ENCODE measurements around the gene SLC25A21.

SLC25A21 gene

DNA sequence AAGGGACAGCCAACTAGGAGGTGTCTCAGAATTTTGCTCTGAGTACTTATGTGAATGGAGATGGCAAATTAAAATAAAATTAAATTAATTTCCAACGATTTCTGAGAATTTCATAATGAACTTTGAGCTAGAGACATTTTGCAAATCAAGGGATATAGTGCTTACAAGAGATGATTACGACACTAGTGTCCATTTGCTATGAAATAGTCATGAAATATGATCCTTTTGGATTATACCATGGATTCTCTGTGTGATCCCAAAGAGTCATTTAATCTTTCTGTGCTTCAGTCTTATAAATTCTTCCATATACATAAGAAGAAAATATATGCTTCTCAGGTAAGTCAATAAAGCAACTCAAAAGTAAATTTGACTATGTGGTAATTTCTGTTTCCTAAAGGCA is 240.6 kb downstream of the SLC25A21 start:
- no peak overlapping the region for H3K4me3 ChIP-seq (ENCODE audit: low read length in 2 of 2)
- no peak overlapping the region for H2BK15ac ChIP-seq (ENCODE audit: low read length)
- no peak overlapping the region for H2AK5ac ChIP-seq (ENCODE audit: low read depth, low read length)
- no peaks in the 10 kb centered on the region for H3K79me1 ChIP-seq (ENCODE audit: low read depth, low read length)
- H3K9me3 ChIP-seq (replicated peaks in 1 of 2; ENCODE audit: control insufficient read depth in 2 of 2, insufficient read depth in 1 of 2, low read depth in 1 of 2, low read length in 2 of 2): no peaks in the 10 kb centered on the region
- no peak overlapping the region for H2AFZ ChIP-seq (ENCODE audit: low read length)
- no peaks in the 10 kb centered on the region for H3K4me1 ChIP-seq (ENCODE audit: control insufficient read depth in 2 of 2, insufficient read depth in 1 of 2, low read depth in 1 of 2, low read length in 2 of 2)
- H3K36me3 ChIP-seq (replicated peaks in 1 of 2; ENCODE audit: control insufficient read depth in 2 of 2, insufficient read depth in 2 of 2, low read length in 2 of 2): no peaks in the 10 kb centered on the region
- no peak overlapping the region for H3K9ac ChIP-seq (ENCODE audit: low read depth, low read length, poor library complexity)
- no peak overlapping the region for H3K14ac ChIP-seq (ENCODE audit: low read length)
- WGBS, 2 donors (ENCODE audit: extremely low coverage in 2 of 2, insufficient read length in 2 of 2, insufficient replicate concordance in 1 of 2): no CpG with 5 or more reads among the region's 2 CpGs
- H4K91ac ChIP-seq (ENCODE audit: low read depth, low read length, poor library complexity): no peak overlapping the region
- no peak overlapping the region for H2BK5ac ChIP-seq (ENCODE audit: low read length)
- H2BK12ac ChIP-seq (ENCODE audit: low read length): no peak overlapping the region
- H4K8ac ChIP-seq (ENCODE audit: low read depth, low read length): no peak overlapping the region
- no peak for DNase-seq (ENCODE audit: low spot score)
- no peak overlapping the region for H3K27ac ChIP-seq (replicated peaks; ENCODE audit: low read length)
- H3K4ac ChIP-seq (ENCODE audit: low read length): no peak overlapping the region
- no peaks in the 10 kb centered on the region for H3K27me3 ChIP-seq (ENCODE audit: control insufficient read depth in 3 of 3, insufficient read depth in 3 of 3, low read depth in 1 of 3, low read length in 3 of 3)
- H2BK120ac ChIP-seq (ENCODE audit: low read depth, low read length): no peak overlapping the region
- H3K4me2 ChIP-seq (ENCODE audit: insufficient read depth, low read length, poor library complexity, severe bottlenecking): no peak overlapping the region
- H3K18ac ChIP-seq (ENCODE audit: low read length): no peak overlapping the region
- H3K23ac ChIP-seq (ENCODE audit: low read depth, low read length, poor library complexity): no peak overlapping the region

DNA sequence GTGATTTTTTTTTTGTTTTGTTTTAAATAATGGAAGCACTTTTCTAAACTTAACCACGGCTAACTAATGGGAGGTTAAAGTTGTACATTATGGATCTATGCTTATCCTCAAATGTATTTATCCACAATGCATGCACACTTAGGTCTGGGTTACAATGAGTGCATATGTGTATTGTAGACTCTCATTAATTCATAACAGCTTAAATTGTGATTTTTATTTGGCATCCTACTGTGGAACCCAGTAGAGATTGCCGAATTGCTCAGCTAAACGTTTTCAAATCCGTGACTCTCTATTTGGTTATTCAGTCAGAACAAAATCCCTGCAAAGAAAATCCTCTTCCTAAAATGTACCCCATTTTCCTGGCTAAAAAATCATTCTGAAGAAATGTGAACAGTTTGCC is 244.0 kb downstream of the SLC25A21 start:
- Histone ChIP-seq H3K9ac (ENCODE audit: low read depth, low read length, poor library complexity) (no peak overlapping the region), H3K4me1 (ENCODE audit: control insufficient read depth in 2 of 2, insufficient read depth in 1 of 2, low read depth in 1 of 2, low read length in 2 of 2) (no peaks in the 10 kb centered on the region), H3K36me3 (replicated peaks in 1 of 2; ENCODE audit: control insufficient read depth in 2 of 2, insufficient read depth in 2 of 2, low read length in 2 of 2) (no peaks in the 10 kb centered on the region), H3K27me3 (ENCODE audit: control insufficient read depth in 3 of 3, insufficient read depth in 3 of 3, low read depth in 1 of 3, low read length in 3 of 3) (no peaks in the 10 kb centered on the region), H3K14ac (ENCODE audit: low read length) (no peak overlapping the region), H3K23ac (ENCODE audit: low read depth, low read length, poor library complexity) (no peak overlapping the region), H2BK120ac (ENCODE audit: low read depth, low read length) (no peak overlapping the region), H2BK5ac (ENCODE audit: low read length) (no peak overlapping the region), H3K18ac (ENCODE audit: low read length) (no peak overlapping the region), H3K9me3 (replicated peaks in 1 of 2; ENCODE audit: control insufficient read depth in 2 of 2, insufficient read depth in 1 of 2, low read depth in 1 of 2, low read length in 2 of 2) (no peaks in the 10 kb centered on the region), H2BK12ac (ENCODE audit: low read length) (no peak overlapping the region), H2BK15ac (ENCODE audit: low read length) (no peak overlapping the region), H2AFZ (ENCODE audit: low read length) (no peak overlapping the region), H3K4me2 (ENCODE audit: insufficient read depth, low read length, poor library complexity, severe bottlenecking) (no peak overlapping the region), H4K91ac (ENCODE audit: low read depth, low read length, poor library complexity) (no peak overlapping the region), H4K8ac (ENCODE audit: low read depth, low read length) (no peak overlapping the region), H3K79me1 (ENCODE audit: low read depth, low read length) (no peaks in the 10 kb centered on the region), H3K4me3 (ENCODE audit: low read length in 2 of 2) (no peak overlapping the region), H3K27ac (replicated peaks; ENCODE audit: low read length) (no peak overlapping the region), H3K4ac (ENCODE audit: low read length) (no peak overlapping the region), H2AK5ac (ENCODE audit: low read depth, low read length) (no peak overlapping the region)
- no CpG with 5 or more reads among the region's 4 CpGs for WGBS, 2 donors (ENCODE audit: extremely low coverage in 2 of 2, insufficient read length in 2 of 2, insufficient replicate concordance in 1 of 2)
- no peak for DNase-seq (ENCODE audit: low spot score)

- Histone ChIP-seq H4K91ac (ENCODE audit: low read depth, low read length, poor library complexity) (no peak overlapping the region), H2BK5ac (ENCODE audit: low read length) (no peak overlapping the region), H3K9me3 (replicated peaks in 1 of 2; ENCODE audit: control insufficient read depth in 2 of 2, insufficient read depth in 1 of 2, low read depth in 1 of 2, low read length in 2 of 2) (no peaks in the 10 kb centered on the region), H2AK5ac (ENCODE audit: low read depth, low read length) (no peak overlapping the region), H2BK12ac (ENCODE audit: low read length) (no peak overlapping the region), H3K27ac (replicated peaks; ENCODE audit: low read length) (no peak overlapping the region), H3K9ac (ENCODE audit: low read depth, low read length, poor library complexity) (no peak overlapping the region), H3K18ac (ENCODE audit: low read length) (no peak overlapping the region), H4K8ac (ENCODE audit: low read depth, low read length) (no peak overlapping the region), H2BK120ac (ENCODE audit: low read depth, low read length) (no peak overlapping the region), H3K23ac (ENCODE audit: low read depth, low read length, poor library complexity) (no peak overlapping the region), H3K4me2 (ENCODE audit: insufficient read depth, low read length, poor library complexity, severe bottlenecking) (no peak overlapping the region), H3K4me1 (ENCODE audit: control insufficient read depth in 2 of 2, insufficient read depth in 1 of 2, low read depth in 1 of 2, low read length in 2 of 2) (no peaks in the 10 kb centered on the region), H2BK15ac (ENCODE audit: low read length) (no peak overlapping the region), H3K4ac (ENCODE audit: low read length) (no peak overlapping the region), H2AFZ (ENCODE audit: low read length) (no peak overlapping the region), H3K4me3 (ENCODE audit: low read length in 2 of 2) (no peak overlapping the region), H3K14ac (ENCODE audit: low read length) (no peak overlapping the region), H3K79me1 (ENCODE audit: low read depth, low read length) (no peaks in the 10 kb centered on the region), H3K27me3 (ENCODE audit: control insufficient read depth in 3 of 3, insufficient read depth in 3 of 3, low read depth in 1 of 3, low read length in 3 of 3) (no peaks in the 10 kb centered on the region), H3K36me3 (replicated peaks in 1 of 2; ENCODE audit: control insufficient read depth in 2 of 2, insufficient read depth in 2 of 2, low read length in 2 of 2) (no peaks in the 10 kb centered on the region)
- DNase-seq (ENCODE audit: low spot score): no peak
- WGBS, 2 donors (ENCODE audit: extremely low coverage in 2 of 2, insufficient read length in 2 of 2, insufficient replicate concordance in 1 of 2): no CpG with 5 or more reads among the region's 2 CpGs
Observed at GRCh38 chr14:36925094-36925493, 247.3 kb downstream of the SLC25A21 start.

DNA sequence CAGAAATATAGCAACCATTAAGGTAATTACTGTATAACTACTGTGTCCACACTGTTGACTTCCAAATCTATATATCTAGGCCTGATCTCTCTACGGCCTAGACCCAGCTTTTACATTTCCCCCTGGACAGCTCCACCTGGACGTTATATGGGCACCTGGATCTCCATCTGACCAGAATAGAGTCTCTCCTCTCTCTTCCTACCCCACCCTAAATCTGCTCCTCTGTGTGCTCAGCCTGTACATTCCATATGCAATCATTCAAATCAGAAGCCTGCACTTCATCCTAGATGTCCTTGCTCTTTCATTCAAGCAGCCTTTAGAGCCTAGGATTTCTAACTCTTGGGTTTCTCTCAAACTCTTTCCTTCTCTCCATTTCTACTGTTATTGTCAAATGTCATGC is 255.7 kb downstream of the SLC25A21 start:
- Histone ChIP-seq H3K9ac (ENCODE audit: low read depth, low read length, poor library complexity) (no peak overlapping the region), H3K9me3 (replicated peaks in 1 of 2; ENCODE audit: control insufficient read depth in 2 of 2, insufficient read depth in 1 of 2, low read depth in 1 of 2, low read length in 2 of 2) (no peaks in the 10 kb centered on the region), H3K79me1 (ENCODE audit: low read depth, low read length) (no peaks in the 10 kb centered on the region), H3K4me1 (ENCODE audit: control insufficient read depth in 2 of 2, insufficient read depth in 1 of 2, low read depth in 1 of 2, low read length in 2 of 2) (no peaks in the 10 kb centered on the region), H2BK120ac (ENCODE audit: low read depth, low read length) (no peak overlapping the region), H3K36me3 (replicated peaks in 1 of 2; ENCODE audit: control insufficient read depth in 2 of 2, insufficient read depth in 2 of 2, low read length in 2 of 2) (no peaks in the 10 kb centered on the region), H3K27me3 (ENCODE audit: control insufficient read depth in 3 of 3, insufficient read depth in 3 of 3, low read depth in 1 of 3, low read length in 3 of 3) (no peaks in the 10 kb centered on the region), H3K14ac (ENCODE audit: low read length) (no peak overlapping the region), H2BK12ac (ENCODE audit: low read length) (no peak overlapping the region), H3K23ac (ENCODE audit: low read depth, low read length, poor library complexity) (no peak overlapping the region), H2AK5ac (ENCODE audit: low read depth, low read length) (no peak overlapping the region), H4K91ac (ENCODE audit: low read depth, low read length, poor library complexity) (no peak overlapping the region), H3K18ac (ENCODE audit: low read length) (no peak overlapping the region), H3K4ac (ENCODE audit: low read length) (no peak overlapping the region), H2BK5ac (ENCODE audit: low read length) (no peak overlapping the region), H2AFZ (ENCODE audit: low read length) (no peak overlapping the region), H2BK15ac (ENCODE audit: low read length) (no peak overlapping the region), H4K8ac (ENCODE audit: low read depth, low read length) (no peak overlapping the region), H3K4me2 (ENCODE audit: insufficient read depth, low read length, poor library complexity, severe bottlenecking) (no peak overlapping the region), H3K27ac (replicated peaks; ENCODE audit: low read length) (no peak overlapping the region), H3K4me3 (ENCODE audit: low read length in 2 of 2) (no peak overlapping the region)
- WGBS, 2 donors (ENCODE audit: extremely low coverage in 2 of 2, insufficient read length in 2 of 2, insufficient replicate concordance in 1 of 2): no CpG with 5 or more reads among the region's 2 CpGs
- DNase-seq (ENCODE audit: low spot score): no peak

Measured in neuronal stem cell (in vitro differentiated cells).